C4-2B (cell line): ENCODE results near the gene PPP1R27.
A peak's percentile ranks its signal among the peaks of the same experiment; 100 is the strongest.

ENCODE experiments used
- H3K27ac ChIP-seq: fragments of 450-650 bp; 2 replicates; pipeline ENCODE4 v1.5.1; 2017
- ZFX ChIP-seq: fragments of 450-650 bp; IDR thresholded peaks from 2 replicates; pipeline ENCODE4 v1.6.1; 2017
- TF ChIP-seq, protein P1 (sequence below): fragments of 450-650 bp; conservative IDR thresholded peaks from 2 replicates; pipeline ENCODE4 v1.5.1; 2017; ENCODE audit warnings: mild to moderate bottlenecking

Gene PPP1R27

GRCh38 chr17:81870131-81870980 is 35.5 kb upstream of the PPP1R27 start:
- TF ChIP-seq, protein P1, sequence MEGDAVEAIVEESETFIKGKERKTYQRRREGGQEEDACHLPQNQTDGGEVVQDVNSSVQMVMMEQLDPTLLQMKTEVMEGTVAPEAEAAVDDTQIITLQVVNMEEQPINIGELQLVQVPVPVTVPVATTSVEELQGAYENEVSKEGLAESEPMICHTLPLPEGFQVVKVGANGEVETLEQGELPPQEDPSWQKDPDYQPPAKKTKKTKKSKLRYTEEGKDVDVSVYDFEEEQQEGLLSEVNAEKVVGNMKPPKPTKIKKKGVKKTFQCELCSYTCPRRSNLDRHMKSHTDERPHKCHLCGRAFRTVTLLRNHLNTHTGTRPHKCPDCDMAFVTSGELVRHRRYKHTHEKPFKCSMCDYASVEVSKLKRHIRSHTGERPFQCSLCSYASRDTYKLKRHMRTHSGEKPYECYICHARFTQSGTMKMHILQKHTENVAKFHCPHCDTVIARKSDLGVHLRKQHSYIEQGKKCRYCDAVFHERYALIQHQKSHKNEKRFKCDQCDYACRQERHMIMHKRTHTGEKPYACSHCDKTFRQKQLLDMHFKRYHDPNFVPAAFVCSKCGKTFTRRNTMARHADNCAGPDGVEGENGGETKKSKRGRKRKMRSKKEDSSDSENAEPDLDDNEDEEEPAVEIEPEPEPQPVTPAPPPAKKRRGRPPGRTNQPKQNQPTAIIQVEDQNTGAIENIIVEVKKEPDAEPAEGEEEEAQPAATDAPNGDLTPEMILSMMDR: no peak
- TF ChIP-seq ZFX: peak; percentile 89
- H3K27ac ChIP-seq: peak overlapping the region; percentile 100

- TF ChIP-seq, protein P1: peak; percentile 87
- TF ChIP-seq ZFX: peak; percentile 4; the same call in 1 of the 2 replicates
- H3K27ac ChIP-seq: peak overlapping the region; percentile 100
These were observed 34.6 kb upstream of the PPP1R27 start for GRCh38 chr17:81869221-81870130.

DNA sequence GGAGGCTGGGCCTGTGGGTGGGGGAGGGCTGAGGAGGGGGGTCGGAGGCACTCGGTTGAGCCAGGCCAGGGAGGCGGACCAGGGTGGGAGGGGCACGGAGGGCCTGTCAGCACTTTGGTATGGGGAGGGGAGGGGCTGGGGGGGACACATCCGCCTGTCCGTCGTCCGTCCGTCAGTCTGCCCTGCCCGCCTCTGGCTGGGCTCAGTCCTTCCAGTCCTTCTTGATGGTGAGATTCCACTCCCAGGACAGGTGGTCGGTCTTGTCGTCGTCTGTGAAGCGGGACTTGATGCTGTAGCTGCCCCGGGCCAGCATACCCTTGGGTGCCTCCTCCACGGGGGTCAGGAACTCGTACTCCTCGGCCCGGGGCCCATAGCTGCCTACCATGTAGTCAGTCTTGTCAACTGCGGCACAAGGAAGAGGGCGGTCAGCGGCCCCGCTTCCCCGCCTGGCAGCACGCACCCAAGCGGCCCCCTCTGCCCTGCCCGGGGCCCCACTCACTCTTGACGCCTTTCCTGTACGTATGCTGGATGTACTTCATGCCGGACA is 33.9 kb upstream of the PPP1R27 start:
- H3K27ac ChIP-seq: peak overlapping the region; percentile 100
- no peak for TF ChIP-seq ZFX
- TF ChIP-seq, protein P1: no peak

DNA sequence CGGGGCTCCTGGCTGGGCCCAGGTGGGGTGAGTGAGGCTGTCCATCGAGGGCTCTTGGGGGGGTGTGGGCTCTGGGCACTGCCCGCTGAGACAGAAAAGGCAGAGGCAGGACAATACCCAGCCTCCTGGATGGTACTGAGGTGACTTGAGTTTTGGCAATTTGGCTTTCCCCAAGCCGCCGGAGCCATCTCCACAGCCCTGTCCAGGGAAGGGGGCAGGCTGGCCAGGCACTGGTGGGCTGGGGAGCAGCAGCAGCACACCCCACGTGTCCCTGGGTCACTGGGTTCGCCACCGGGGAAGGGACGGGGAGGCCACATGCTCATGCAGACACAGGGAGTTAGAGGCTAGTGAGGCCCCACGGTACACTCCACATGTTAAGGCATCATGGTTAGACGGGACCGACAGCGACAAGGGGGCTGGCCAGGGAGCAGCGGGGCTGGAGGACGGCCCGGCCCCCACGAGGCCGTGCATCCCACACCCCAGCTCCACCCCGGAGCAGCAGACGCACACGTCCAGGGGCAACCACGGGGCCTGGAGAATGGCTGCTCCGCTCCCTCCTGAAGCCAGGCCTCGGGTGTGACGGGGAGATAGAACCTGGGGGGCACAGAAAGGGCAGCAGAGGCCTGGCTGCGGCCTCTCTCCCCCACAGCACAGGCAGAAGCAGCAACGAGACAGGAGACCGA is 33.3 kb upstream of the PPP1R27 start:
- H3K27ac ChIP-seq: peak overlapping the region; percentile 100

DNA sequence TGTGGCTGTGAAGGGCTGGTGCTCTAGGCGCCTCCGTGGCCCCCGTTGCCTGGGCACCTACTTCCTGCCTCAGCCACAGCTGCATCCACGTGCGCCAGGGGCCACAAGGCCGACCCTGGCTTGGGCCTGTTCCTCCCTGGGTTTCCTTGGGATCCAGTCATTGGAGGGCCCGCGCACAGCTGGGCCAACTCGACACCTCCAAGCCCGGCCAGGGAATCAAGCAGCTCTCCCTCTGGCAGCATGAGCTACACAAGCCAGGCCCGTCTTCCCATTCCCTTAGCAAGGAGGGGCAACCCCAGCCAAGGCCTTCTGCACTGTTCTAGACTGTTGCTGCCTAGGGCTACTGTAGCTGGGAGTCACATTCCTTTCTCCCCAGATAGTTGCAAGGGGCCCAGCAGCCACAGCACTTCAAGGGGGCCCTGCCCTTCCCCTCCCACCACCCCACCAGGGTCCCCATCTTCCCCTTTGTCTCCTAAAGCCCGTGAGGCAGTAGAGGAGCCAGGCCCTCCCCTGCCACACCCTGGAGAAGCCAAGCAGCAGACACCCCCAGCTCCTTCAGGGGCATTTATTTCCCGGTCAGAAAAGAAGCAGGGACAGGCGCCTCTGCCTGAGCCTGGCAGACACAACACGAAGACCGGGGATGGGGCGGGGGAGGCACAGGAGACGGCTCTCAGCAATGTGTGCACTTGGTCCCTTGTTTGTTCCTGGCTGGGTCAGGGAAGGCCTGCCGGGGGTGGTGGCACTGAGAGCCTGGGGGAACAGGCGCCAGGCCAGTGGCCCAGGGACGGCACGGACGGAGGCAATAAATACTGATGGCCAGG is 32.5 kb upstream of the PPP1R27 start:
- H3K27ac ChIP-seq: peak overlapping the region; percentile 100

More for the DNA sequence above, 33.3 kb upstream of the PPP1R27 start:
- TF ChIP-seq, protein P1: no peak
- TF ChIP-seq ZFX: peak; percentile 38; the same call in 1 of the 2 replicates

More for the DNA sequence above, 32.5 kb upstream of the PPP1R27 start:
- no peak; the same call in 1 of the 2 replicates for TF ChIP-seq ZFX
- TF ChIP-seq, protein P1: no peak
